Activated CD8-positive, alpha-beta memory T cell treated with anti-CD3 and anti-CD28 coated beads, Interleukin-2, amount 50 U/mL, for 48 hours (primary cell): ENCODE results near the gene SLC35D2.

Source experiments
- DNase-seq: peaks from one replicate; pipeline ENCODE4 v3.0.0-alpha.2; 2020

SLC35D2 gene

DNA sequence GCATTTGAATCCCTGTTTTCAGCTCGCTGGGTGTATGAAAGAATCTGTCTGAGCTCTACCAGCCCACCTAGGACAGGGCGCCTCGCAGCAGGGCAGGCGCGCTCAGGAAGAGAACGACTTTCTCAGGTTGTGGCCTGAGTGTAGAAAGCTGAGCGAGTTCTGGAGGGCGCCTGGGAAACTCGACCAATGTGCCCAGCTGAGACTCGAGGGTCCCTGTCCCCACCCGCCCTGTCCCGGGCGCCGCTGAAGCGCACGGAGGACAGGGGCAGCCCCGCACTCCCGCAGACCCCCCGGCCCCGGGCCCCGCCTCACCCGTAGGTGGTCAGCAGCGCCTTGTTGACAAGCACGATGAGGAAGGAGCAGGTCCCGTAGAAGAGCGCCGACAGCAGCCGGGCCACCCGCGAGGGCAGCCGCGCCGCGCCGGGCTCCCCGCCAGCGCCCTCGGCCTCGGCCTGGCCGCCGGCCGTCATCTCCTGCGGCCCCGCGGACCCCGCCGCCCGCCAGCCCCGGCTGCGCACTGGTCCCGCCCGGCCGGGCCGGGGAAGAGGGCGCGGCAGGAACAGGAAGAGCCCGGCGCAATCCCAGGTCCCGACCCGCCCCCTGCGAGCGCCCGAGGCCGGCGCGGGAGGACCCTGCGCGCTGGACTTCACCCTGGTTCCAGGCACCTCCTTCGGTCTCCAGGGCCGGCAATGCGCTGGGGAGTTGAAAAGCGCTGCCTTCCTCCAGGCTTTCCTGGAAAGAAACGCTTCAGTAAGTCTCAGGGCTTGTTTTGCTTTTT is at the start of gene SLC35D2:
SLC35D2 (minus strand) TSS at position 547 of the 778 bp plus-strand sequence; CDS start at position 470, 77 bp downstream.
- peak; percentile 62 for DNase-seq

- DNase-seq = no peak
Measured at GRCh38 chr9:96430377-96430776, 46.9 kb upstream of the SLC35D2 start.

DNA sequence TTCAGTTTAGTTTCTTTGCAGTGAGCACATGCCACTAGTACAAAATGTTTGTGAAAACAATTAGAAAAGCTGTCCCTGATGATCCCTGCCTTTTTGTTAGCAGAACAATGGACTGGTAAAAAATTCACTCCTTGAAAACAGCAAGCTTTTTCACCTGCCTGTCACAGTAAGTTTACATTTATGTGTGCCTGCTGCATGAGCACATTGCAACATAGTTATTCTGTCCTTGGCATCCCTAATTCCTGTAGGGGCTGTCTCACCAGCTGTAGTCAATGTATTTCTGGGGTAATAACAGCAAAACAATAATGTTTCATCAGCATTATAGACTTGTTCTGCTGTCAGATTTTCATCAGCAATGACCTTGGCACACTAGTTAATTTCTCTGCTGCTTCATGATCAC is 46.2 kb upstream of the SLC35D2 start:
- no peak for DNase-seq

- DNase-seq = no peak
Measured at GRCh38 chr9:96425500-96426169, 42.1 kb upstream of the SLC35D2 start.

GRCh38 chr9:96423985-96424336 is 40.5 kb upstream of the SLC35D2 start:
- no peak for DNase-seq

- DNase-seq = no peak
Measured at GRCh38 chr9:96423322-96423984, 39.9 kb upstream of the SLC35D2 start.

DNA sequence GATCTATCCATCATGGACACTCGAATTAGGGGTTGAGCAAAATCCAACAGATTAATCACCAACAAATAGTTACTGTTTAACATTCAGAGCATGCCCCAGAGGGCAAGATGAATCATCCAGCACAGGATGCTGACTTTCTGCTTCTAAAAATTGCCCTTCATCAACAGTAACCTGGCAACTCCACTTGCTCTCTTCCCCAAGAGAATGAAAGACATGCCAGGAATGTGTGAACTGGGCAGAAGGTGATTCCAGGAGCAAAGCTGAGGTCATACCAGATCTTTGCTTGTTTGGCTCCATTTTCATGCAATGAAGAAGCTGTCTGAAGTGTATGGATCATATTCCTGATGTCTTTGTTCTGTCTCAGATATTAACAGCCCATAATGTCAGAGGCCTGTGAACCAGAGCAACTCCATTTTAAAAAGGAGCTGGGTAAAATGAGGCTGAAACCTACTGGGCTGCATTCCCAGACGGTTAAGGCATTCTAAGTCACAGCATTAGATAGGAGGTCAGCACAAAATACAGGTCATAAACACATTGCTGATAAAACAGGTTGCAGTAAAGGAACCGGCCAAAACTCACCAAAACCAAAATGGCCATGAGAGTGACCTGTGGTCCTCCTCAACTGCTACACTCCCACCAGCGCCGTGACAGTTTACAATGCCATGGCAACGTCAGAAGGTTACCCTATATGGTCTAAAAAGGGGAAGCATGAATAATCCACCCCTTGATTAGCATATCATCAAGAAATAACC is 37.1 kb upstream of the SLC35D2 start:
- DNase-seq = no peak

GRCh38 chr9:96419691-96419969 is 36.1 kb upstream of the SLC35D2 start:
- DNase-seq = no peak

DNA sequence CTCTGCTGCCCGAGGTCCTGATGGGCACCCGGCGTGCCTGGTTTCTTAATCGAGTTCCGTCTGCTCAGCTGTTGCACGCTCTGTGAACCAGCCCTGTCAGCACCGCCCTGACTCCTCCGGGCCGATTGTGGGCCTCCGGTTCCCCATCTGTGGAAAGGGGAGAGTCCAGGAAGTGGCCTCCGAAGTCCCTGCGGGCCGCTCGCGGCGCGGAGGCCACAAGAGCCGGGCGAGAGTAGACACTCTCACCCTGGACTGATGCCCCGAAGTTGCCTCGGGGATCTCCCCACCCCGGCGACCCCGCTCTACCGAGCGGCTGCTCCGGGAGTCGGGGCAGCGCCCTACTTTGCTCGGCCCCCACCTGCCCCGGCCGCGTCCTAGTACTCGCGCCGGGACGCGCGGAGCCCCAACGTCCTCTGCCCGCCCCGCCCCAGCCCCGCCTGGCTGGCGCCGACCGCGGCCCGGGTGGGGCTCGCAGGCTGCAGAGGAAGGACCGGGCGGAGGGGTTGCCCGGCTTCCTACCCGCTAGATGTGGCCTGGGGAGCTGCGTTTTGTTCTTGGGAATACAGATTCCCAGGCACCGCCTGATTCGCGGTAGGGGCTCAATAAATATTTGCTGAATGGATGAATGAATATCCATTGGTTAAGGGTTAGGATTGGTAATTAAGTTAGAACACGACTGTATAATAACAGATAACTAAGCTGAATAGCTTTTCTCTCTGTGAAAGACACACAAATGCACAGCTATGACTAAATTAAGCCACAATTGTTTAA is 35.6 kb upstream of the SLC35D2 start:
- DNase-seq = peak; percentile 79

GRCh38 chr9:96418083-96418919 is 34.8 kb upstream of the SLC35D2 start, which contains the start of gene ZNF367:
Gene ZNF367 (minus strand): TSS chr9:96418370. CDS start chr9:96418032, 338 bp downstream.
- peak; percentile 94 for DNase-seq

GRCh38 chr9:96417661-96418082 is 34.2 kb upstream of the SLC35D2 start:
- peak; percentile 78 for DNase-seq

GRCh38 chr9:96417051-96417586 is 33.6 kb upstream of the SLC35D2 start:
- peak; percentile 96 for DNase-seq

GRCh38 chr9:96413302-96414221 is 30.1 kb upstream of the SLC35D2 start:
- DNase-seq = no peak

DNA sequence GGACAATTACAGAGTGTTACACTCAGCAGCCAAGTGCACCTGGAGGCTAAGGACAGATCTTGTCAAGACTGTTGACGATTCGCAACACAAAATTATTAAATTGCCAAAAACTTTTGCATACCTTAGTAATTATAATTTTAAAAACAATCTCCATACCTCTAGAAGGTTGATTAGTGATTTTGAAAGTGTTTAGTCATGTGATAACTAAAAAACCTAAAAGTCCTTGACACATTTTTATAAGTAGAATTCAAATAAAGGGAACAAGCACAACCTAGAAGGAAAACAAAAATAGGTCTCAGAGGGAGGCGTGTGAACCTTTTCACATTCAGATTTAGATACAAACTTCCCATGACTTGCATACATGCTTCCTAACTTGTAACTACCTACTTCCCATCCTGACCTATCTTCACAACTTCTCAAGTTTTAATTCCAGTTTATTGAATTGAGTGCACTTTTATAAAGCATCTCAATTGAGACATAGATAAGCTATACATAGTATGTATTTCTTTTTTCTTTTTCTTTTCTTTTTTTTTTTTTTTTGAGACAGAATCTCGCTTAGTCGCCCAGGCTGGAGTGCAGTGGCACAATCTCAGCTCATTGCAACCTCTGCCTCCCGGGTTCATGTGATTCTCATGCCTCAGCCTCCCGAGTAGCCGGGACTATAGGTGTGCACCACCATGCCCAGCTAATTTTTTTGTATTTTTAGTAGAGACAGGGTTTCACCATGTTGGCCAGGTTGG is 28.8 kb upstream of the SLC35D2 start:
- no peak for DNase-seq

DNA sequence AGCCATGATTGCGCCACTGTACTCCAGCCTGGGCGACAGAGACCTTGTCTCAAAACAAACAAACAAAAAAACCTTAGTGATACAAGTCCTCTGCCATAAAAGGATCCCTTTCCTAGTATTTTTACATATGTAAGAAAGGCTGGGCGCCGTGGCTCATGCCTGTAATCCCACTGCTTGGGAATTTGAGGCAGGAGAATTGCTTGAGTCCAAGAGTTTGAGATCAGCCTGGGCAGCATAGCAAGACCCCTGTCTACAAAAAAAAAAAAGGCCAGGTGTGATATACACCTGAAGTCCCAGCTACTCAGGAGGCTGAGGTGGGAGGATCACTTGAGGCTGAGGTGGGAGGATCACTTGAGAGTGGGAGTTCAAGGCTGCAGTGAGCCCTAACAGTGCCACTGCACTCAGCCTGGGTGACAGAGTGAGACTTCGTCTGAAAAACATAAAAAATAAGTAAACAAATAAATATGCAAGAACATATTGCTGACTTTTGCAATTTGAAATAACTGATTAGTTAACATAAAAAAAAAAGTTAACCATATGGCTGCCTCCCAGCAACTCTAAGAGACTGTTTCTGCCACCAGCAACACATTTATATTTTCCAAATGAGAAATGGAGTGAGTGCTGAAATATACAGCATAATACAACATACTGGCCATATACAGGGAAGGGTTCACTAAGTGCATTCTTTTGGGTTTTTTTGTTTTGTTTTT is 27.8 kb upstream of the SLC35D2 start:
- no peak for DNase-seq

- no peak for DNase-seq
Measured at GRCh38 chr9:96408409-96409280, 25.1 kb upstream of the SLC35D2 start.

GRCh38 chr9:96400132-96400910 is 16.8 kb upstream of the SLC35D2 start:
- DNase-seq = no peak
